H1 (cell line): ENCODE measurements around the gene DNER. TPM values are rescaled to one million over a fixed set of nuclear protein-coding genes. Genes with fewer than 3 reads are reported as not detected.

Experiments used
- BCL11A ChIP-seq, 2 experiments: IDR thresholded peaks; one replicate each; pipeline ENCODE4 v1.6.1; 2011; ENCODE audit warnings: low read depth in 2 of 2, low read length in 2 of 2, mild to moderate bottlenecking in 2 of 2
- CTBP2 ChIP-seq: IDR thresholded peaks from 2 replicates; pipeline ENCODE4 v1.7.0; 2011; ENCODE audit warnings: borderline replicate concordance, mild to moderate bottlenecking, moderate library complexity, mixed read lengths, low read length; ENCODE audit not compliant: insufficient read depth, insufficient read length
- SP4 ChIP-seq: IDR thresholded peaks from 2 replicates; pipeline ENCODE4 v1.6.1; 2012; ENCODE audit warnings: low read length, inconsistent platforms
- SRF ChIP-seq: IDR thresholded peaks from 2 replicates; pipeline ENCODE4 v1.6.1; 2011; ENCODE audit warnings: mild to moderate bottlenecking, low read depth, low read length, moderate library complexity
- polyA plus RNA-seq, 7 experiments: library from polyadenylated mRNA; depleted of rRNA in 3 of 7; stranded (reverse) in 5 of 7; unstranded in 2 of 7; fragments of >200 nt in 5 of 7; fragments of 200-250 nt in 2 of 7; gene quantifications; 1 replicate in 5 of 7; 2 replicates in 1 of 7; 4 replicates in 1 of 7; pipeline versions ENCODE4 v1.2.1 to v1.2.3, GENCODE V29; 2011 to 2013; ENCODE audit warnings: missing spikeins in 2 of 7, mixed read lengths in 2 of 7
- total RNA-seq: library from RNA; stranded (reverse); fragmentation: NEBNext Ultra II Directional; extraction: Animal tissue kit (Norgen Biotek cat#: 25700); gene quantifications from 2 replicates; pipeline ENCODE4 v1.2.1, GENCODE V29; 2021

Gene DNER
- total and polyA plus RNA-seq, 2 of the 8 experiments (the other 6 are each of a cell fraction or from before 2014, with no cell fraction given): 6.8 to 16.3 TPM

DNA sequence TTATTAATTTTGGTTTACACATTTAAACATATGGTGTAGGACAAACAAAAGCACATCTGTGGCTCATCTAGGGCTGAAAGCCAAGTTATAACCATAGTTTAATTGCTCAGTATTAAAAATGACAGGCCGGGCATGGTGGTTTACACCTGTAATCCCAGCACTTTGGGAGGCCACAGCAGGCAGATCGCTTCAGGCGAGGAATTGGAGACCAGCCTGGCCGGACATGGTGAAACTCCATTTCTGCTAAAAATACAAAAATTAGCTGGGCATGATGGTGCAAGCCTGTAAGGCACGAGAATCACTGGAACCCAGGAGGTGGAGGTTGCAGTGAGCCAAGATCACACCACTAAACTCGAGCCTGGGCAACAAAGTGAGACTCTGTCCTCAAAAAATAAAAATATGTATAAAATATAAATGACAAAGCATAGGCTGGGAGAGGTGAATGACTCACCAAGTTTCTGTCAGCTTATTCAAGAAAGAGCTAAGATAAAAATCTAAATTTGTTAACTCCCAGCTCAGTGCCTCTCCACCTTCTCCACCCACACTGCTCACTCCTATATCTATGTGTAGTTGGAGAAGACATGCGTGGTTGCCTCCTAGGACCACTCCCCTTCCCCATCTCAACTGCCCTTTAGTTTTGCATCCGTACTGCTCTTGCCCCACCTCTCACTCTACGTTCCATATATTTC, 364.1 kb downstream of the DNER start (continued):
- TF ChIP-seq BCL11A (IDR thresholded peaks at IDR 0.05; ENCODE audit: low read depth in 2 of 2, low read length in 2 of 2): no peak
- no peak for TF ChIP-seq CTBP2
- TF ChIP-seq SRF: no peak
- TF ChIP-seq SP4: no peak
